Mesothelial cell of epicardium (in vitro differentiated cells): ENCODE measurements around the gene MAZ. TPM values are rescaled to one million over a fixed set of nuclear protein-coding genes. Genes with fewer than 3 reads are reported as not detected.

Experiments used
- DNase-seq, 2 experiments: peaks; one replicate each; pipeline ENCODE4 v3.0.0; 2021; ENCODE audit warnings: low spot score in 2 of 2; ENCODE audit not compliant: unreplicated experiment in 2 of 2
- H3K27ac Mint-ChIP-seq: 2 replicates; pipeline ENCODE4 v1.8.0; 2021; ENCODE audit warnings: mixed read lengths
- H3K27me3 Mint-ChIP-seq: 2 replicates; pipeline ENCODE4 v1.8.0; 2021; ENCODE audit warnings: low read depth, mixed read lengths
- H3K36me3 Mint-ChIP-seq: 2 replicates; pipeline ENCODE4 v1.8.0; 2021; ENCODE audit warnings: mixed read lengths
- H3K4me1 Mint-ChIP-seq: 2 replicates; pipeline ENCODE4 v1.8.0; 2021; ENCODE audit warnings: mixed read lengths
- H3K4me3 Mint-ChIP-seq: 2 replicates; pipeline ENCODE4 v1.8.0; 2021; ENCODE audit warnings: mild to moderate bottlenecking, moderate library complexity, mixed read lengths
- H3K9me3 Mint-ChIP-seq: 2 replicates; pipeline ENCODE4 v1.8.0; 2021; ENCODE audit warnings: mixed read lengths
- CTCF ChIP-seq: fragments of 200-600 bp; sonication (generic); IDR thresholded peaks from one replicate; pipeline ENCODE4 v1.5.0; 2021; ENCODE audit warnings: antibody characterized with exemption; ENCODE audit not compliant: unreplicated experiment
- total RNA-seq: library from RNA; stranded (reverse); gene quantifications from 3 replicates; pipeline ENCODE4 v1.2.1, GENCODE V29; 2021

Gene MAZ
- total RNA-seq, 1 donor from 2014 or later = 349 TPM

- Mint-ChIP-seq H3K27me3 (no peaks in the 10 kb centered on the region), H3K27ac (peak overlapping the region; percentile 94), H3K9me3 (no peaks in the 10 kb centered on the region), H3K36me3 (peaks cover 1% of the 10 kb centered on the region), H3K4me1 (peaks cover 65% of the 10 kb centered on the region), H3K4me3 (peak overlapping the region; percentile 79)
- TF ChIP-seq CTCF = peak; percentile 36
- DNase-seq = peak; percentile 67 to 81
These were observed 1.3 kb downstream of the MAZ start for GRCh38 chr16:29807426-29808218.

GRCh38 chr16:29808219-29808900, 2.0 kb downstream of the MAZ start:
- H3K4me1 Mint-ChIP-seq = peaks cover 68% of the 10 kb centered on the region
- DNase-seq = no peak
- peaks cover 1% of the 10 kb centered on the region for H3K36me3 Mint-ChIP-seq
- no peaks in the 10 kb centered on the region for H3K9me3 Mint-ChIP-seq
- peak overlapping the region; percentile 94 for H3K27ac Mint-ChIP-seq
- peak overlapping the region; percentile 79 for H3K4me3 Mint-ChIP-seq
- H3K27me3 Mint-ChIP-seq = no peaks in the 10 kb centered on the region
- TF ChIP-seq CTCF = no peak

GRCh38 chr16:29809031-29809747, 2.9 kb downstream of the MAZ start:
- TF ChIP-seq CTCF = no peak
- Mint-ChIP-seq H3K27ac (peak overlapping the region; percentile 94), H3K4me3 (peak overlapping the region; percentile 79), H3K9me3 (no peaks in the 10 kb centered on the region), H3K4me1 (peaks cover 64% of the 10 kb centered on the region), H3K27me3 (no peaks in the 10 kb centered on the region), H3K36me3 (peaks cover 1% of the 10 kb centered on the region)
- no peak for DNase-seq

GRCh38 chr16:29809850-29810698, 3.7 kb downstream of the MAZ start:
- Mint-ChIP-seq H3K4me1 (peaks cover 64% of the 10 kb centered on the region), H3K27ac (peak overlapping the region; percentile 99), H3K4me3 (peak overlapping the region; percentile 80), H3K36me3 (peaks cover 1% of the 10 kb centered on the region), H3K27me3 (no peaks in the 10 kb centered on the region), H3K9me3 (no peaks in the 10 kb centered on the region)
- no peak for TF ChIP-seq CTCF
- no peak for DNase-seq

- peak overlapping the region; percentile 80 for H3K4me3 Mint-ChIP-seq
- peak overlapping the region; percentile 99 for H3K27ac Mint-ChIP-seq
- peaks cover 1% of the 10 kb centered on the region for H3K36me3 Mint-ChIP-seq
- TF ChIP-seq CTCF = no peak
- no peak for DNase-seq
- no peaks in the 10 kb centered on the region for H3K27me3 Mint-ChIP-seq
- no peaks in the 10 kb centered on the region for H3K9me3 Mint-ChIP-seq
- peaks cover 66% of the 10 kb centered on the region for H3K4me1 Mint-ChIP-seq
These were observed 4.4 kb downstream of the MAZ start for GRCh38 chr16:29810699-29811169.
